Bronchial epithelial cell (primary cell): ENCODE results near the gene TCAIM. TPM values are rescaled to one million over a fixed set of nuclear protein-coding genes. Genes with fewer than 3 reads are reported as not detected.

ENCODE experiments used
- DNase-seq: peaks from one replicate; pipeline ENCODE4 v3.0.0-alpha.2; 2010; ENCODE audit warnings: low read depth
- FAIRE-seq: peaks from 2 replicates; lab custom pipeline; 2011; peaks lifted over from hg19 to GRCh38; lab: Jason Lieb, UNC
- H3K27me3 ChIP-seq: 2 replicates; pipeline ENCODE4 v1.5.1; 2011; ENCODE audit warnings: low read length; ENCODE audit not compliant: control insufficient read depth, insufficient read depth
- H3K36me3 ChIP-seq: 2 replicates; pipeline ENCODE4 v1.5.1; 2011; ENCODE audit warnings: low read length; ENCODE audit not compliant: control insufficient read depth, insufficient read depth
- H3K4me3 ChIP-seq: 2 replicates; pipeline ENCODE4 v1.5.1; 2011; ENCODE audit warnings: mild to moderate bottlenecking, low read depth, low read length, control low read depth
- total RNA-seq: library from RNA; depleted of rRNA; stranded (reverse); fragments of >200 nt; gene quantifications from 2 replicates; pipeline ENCODE4 v1.2.1, GENCODE V29; 2014
- TF ChIP-seq, protein P1 (sequence below): IDR thresholded peaks from 2 replicates; pipeline ENCODE4 v1.5.1; 2011; ENCODE audit warnings: mild to moderate bottlenecking, moderate library complexity, low read length, control low read depth, inconsistent platforms; ENCODE audit not compliant: insufficient read depth, severe bottlenecking

TCAIM gene
- total RNA-seq, 1 donor from 2014 or later, result 32.9 TPM

DNA sequence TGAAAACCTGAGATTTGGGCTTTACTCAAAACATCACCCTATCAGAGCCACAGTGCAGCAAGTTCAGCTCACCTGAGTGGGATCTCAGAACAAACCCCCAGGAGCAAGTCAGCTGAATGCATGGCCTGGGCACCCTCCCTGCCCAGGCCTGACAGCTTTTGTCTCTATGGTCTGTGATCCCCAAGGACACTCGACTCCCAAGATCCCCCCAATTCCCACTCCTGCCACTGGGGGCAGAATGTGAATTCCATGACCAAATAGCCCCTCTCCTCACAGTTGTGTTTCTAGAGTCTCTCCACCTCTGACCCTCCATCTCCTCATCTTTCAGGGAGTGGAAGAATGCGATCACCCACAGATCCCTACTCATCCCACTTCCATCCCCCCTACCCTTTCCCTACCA lies 80.0 kb downstream of the TCAIM start:
- TF ChIP-seq, protein P1, sequence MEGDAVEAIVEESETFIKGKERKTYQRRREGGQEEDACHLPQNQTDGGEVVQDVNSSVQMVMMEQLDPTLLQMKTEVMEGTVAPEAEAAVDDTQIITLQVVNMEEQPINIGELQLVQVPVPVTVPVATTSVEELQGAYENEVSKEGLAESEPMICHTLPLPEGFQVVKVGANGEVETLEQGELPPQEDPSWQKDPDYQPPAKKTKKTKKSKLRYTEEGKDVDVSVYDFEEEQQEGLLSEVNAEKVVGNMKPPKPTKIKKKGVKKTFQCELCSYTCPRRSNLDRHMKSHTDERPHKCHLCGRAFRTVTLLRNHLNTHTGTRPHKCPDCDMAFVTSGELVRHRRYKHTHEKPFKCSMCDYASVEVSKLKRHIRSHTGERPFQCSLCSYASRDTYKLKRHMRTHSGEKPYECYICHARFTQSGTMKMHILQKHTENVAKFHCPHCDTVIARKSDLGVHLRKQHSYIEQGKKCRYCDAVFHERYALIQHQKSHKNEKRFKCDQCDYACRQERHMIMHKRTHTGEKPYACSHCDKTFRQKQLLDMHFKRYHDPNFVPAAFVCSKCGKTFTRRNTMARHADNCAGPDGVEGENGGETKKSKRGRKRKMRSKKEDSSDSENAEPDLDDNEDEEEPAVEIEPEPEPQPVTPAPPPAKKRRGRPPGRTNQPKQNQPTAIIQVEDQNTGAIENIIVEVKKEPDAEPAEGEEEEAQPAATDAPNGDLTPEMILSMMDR, result peak; percentile 22
- no peaks in the 10 kb centered on the region for H3K27me3 ChIP-seq
- no peaks in the 10 kb centered on the region for H3K36me3 ChIP-seq
- no peak for DNase-seq
- no peak overlapping the region for H3K4me3 ChIP-seq
- no peak for FAIRE-seq

DNA sequence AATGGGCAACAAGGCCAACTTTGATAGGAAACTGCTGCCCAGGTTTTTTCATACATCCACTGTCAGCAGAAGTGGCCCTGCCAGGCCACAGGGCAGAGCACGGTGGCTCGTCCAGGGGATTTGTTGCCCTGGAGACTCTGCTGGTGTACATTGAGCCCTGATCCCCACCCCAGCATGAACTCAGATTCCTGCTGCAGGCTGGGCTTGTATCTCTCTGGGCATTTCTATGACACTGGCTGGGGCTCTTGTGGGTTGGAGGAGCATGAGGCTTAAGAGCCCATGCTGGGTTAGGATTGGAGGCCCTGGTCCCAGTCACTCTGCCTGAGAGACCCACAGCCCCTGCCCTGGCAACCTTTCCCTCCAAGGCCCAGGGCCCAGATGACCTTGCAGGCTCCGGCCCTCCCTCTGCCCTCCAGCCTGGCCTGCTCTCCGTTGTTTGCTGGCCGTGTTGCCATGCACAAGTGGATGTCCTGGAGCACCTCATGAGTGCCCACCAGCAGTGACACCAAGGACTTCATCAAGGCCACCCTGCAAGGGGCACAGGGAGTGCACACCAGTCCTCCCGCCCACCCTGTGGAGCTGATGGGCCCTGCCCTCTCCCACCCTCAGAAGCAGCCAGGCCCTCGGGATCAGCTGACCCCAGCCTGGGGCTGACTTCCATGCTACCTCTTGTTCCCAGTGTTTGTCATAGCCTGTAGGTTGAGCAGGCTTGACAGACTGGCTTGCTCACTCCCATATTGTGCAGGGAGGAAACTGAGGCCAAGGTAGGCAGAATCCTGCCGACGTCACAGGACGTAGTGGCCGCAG lies 80.8 kb downstream of the TCAIM start:
- FAIRE-seq (no peak), DNase-seq (no peak)
- Histone ChIP-seq H3K4me3 (no peak overlapping the region), H3K27me3 (no peaks in the 10 kb centered on the region), H3K36me3 (no peaks in the 10 kb centered on the region)
- TF ChIP-seq, protein P1, result no peak

GRCh38 chr3:44419923-44420650 lies 81.5 kb downstream of the TCAIM start:
- H3K36me3 ChIP-seq, result no peaks in the 10 kb centered on the region
- no peaks in the 10 kb centered on the region for H3K27me3 ChIP-seq
- no peak for FAIRE-seq
- no peak for DNase-seq
- TF ChIP-seq, protein P1, result no peak
- H3K4me3 ChIP-seq, result no peak overlapping the region

GRCh38 chr3:44420676-44421075 lies 82.1 kb downstream of the TCAIM start:
- no peak for DNase-seq
- Histone ChIP-seq H3K27me3 (no peaks in the 10 kb centered on the region), H3K36me3 (no peaks in the 10 kb centered on the region), H3K4me3 (no peak overlapping the region)
- TF ChIP-seq, protein P1, result no peak
- FAIRE-seq, result no peak

- TF ChIP-seq, protein P1, result no peak
These were observed 82.7 kb downstream of the TCAIM start for GRCh38 chr3:44421280-44421679.

More at GRCh38 chr3:44421280-44421679, 82.7 kb downstream of the TCAIM start:
- Histone ChIP-seq H3K27me3 (no peaks in the 10 kb centered on the region), H3K36me3 (no peaks in the 10 kb centered on the region), H3K4me3 (no peak overlapping the region)
- FAIRE-seq (no peak), DNase-seq (no peak)
